Testis (tissue), 2 donors: Measurements from ENCODE around the gene PJA2.

ENCODE experiments used
- POLR2A ChIP-seq: fragments of 450-650 bp; IDR thresholded peaks from one replicate; pipeline ENCODE4 v1.6.1; 2017; ENCODE audit warnings: antibody characterized with exemption, mild to moderate bottlenecking, moderate library complexity
- TF ChIP-seq, protein P1 (sequence below), 3 experiments: fragments of 450-650 bp in 2 of 3; fragments of 200-600 bp in 1 of 3; sonication (generic) in 1 of 3; IDR thresholded peaks; one replicate each; pipeline ENCODE4 v1.5.1; 2016 to 2019; ENCODE audit warnings: antibody characterized with exemption in 3 of 3, mild to moderate bottlenecking in 2 of 3, moderate library complexity in 1 of 3

DNA sequence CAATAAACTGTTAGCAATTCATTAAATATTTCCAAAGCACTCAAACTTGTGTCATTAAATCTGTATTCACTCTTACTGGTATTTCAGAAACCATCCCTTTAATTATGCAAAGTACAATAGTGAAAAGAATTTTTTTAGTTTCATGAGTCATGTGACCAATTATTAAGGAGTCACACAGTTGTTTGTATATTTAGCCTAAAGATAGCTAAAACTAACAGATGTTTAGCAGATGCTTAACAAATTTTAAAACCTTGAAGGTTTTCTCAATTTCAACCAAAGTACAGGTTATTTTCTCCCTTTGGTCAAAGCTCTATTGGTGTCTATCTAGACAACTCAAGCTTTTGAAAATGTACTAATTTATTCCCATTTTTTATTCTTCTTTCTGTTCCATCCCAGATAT is 44.1 kb downstream of the PJA2 start:
- TF ChIP-seq, protein P1, sequence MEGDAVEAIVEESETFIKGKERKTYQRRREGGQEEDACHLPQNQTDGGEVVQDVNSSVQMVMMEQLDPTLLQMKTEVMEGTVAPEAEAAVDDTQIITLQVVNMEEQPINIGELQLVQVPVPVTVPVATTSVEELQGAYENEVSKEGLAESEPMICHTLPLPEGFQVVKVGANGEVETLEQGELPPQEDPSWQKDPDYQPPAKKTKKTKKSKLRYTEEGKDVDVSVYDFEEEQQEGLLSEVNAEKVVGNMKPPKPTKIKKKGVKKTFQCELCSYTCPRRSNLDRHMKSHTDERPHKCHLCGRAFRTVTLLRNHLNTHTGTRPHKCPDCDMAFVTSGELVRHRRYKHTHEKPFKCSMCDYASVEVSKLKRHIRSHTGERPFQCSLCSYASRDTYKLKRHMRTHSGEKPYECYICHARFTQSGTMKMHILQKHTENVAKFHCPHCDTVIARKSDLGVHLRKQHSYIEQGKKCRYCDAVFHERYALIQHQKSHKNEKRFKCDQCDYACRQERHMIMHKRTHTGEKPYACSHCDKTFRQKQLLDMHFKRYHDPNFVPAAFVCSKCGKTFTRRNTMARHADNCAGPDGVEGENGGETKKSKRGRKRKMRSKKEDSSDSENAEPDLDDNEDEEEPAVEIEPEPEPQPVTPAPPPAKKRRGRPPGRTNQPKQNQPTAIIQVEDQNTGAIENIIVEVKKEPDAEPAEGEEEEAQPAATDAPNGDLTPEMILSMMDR (IDR thresholded peaks at IDR 0.05): no peak
- TF ChIP-seq POLR2A: no peak
